ENCODE measurements around the gene LTBP2.

- TF ChIP-seq CTCF (IDR thresholded peaks at IDR 0.05; ENCODE audit: low read depth, low read length, poor library complexity, severe bottlenecking), result no peak
- TF ChIP-seq EZH2phosphoT487 (IDR thresholded peaks at IDR 0.05; ENCODE audit: borderline replicate concordance, low read length), result no peak
Measured at GRCh38 chr14:74577247-74577947, 34.6 kb downstream of the LTBP2 start.

Measured in DOHH2 (cell line).